ENCODE data around the gene IRAG1. TPM values are rescaled to one million over a fixed set of nuclear protein-coding genes. Genes with fewer than 3 reads are reported as not detected.
"Not testable (repeated sequence)": the region's sequence is repeated elsewhere in the genome, so short reads cannot be mapped to it uniquely, and the experiment has no call there.

The IRAG1 gene
- total RNA-seq, 2 donors from 2014 or later = 348 to 366 TPM

GRCh38 chr11:10716122-10716521, 22.6 kb upstream of the IRAG1 start:
- intact Hi-C loops (cut with DNase I) = no loop called here
- no peak for DNase-seq (ENCODE audit: low spot score)

- no peak for DNase-seq (ENCODE audit: low spot score)
- intact Hi-C loops (cut with DNase I) = no loop called here
Measured at GRCh38 chr11:10715571-10715970, 22.0 kb upstream of the IRAG1 start.

GRCh38 chr11:10709299-10710086, 15.9 kb upstream of the IRAG1 start:
- intact Hi-C loops (cut with DNase I) = no loop called here
- no peak for DNase-seq (ENCODE audit: low spot score)

GRCh38 chr11:10708131-10708530, 14.6 kb upstream of the IRAG1 start:
- intact Hi-C loops (cut with DNase I) = no loop called here
- DNase-seq (ENCODE audit: low spot score) = no peak

- no peak for DNase-seq (ENCODE audit: low spot score)
- intact Hi-C loops (cut with DNase I) = no loop called here
Measured at GRCh38 chr11:10701982-10702381, 8.4 kb upstream of the IRAG1 start.

GRCh38 chr11:10699072-10699471, 5.5 kb upstream of the IRAG1 start:
- intact Hi-C loops (cut with DNase I) = loop anchor here in 1 of 2 donors (2.0 kb wide), 1 partner anchor 28 kb away; no protein-coding TSS in a partner anchor
- no peak for DNase-seq (ENCODE audit: low spot score)

GRCh38 chr11:10697323-10697620, 3.7 kb upstream of the IRAG1 start:
- DNase-seq (ENCODE audit: low spot score) = no peak
- intact Hi-C loops (cut with DNase I) = no loop called here

- intact Hi-C loops (cut with DNase I) = no loop called here
- DNase-seq (ENCODE audit: low spot score) = peak; percentile 84
Measured at GRCh38 chr11:10696468-10697322, 3.1 kb upstream of the IRAG1 start.

GRCh38 chr11:10695833-10696232, 2.3 kb upstream of the IRAG1 start:
- no peak for DNase-seq (ENCODE audit: low spot score)
- intact Hi-C loops (cut with DNase I) = no loop called here

- intact Hi-C loops (cut with DNase I) = loop anchor here in 1 of 2 donors (5.0 kb wide), 1 partner anchor 67 kb away; no protein-coding TSS in a partner anchor
- DNase-seq (ENCODE audit: low spot score) = no peak
Measured at GRCh38 chr11:10694486-10695239, 1.1 kb upstream of the IRAG1 start.

GRCh38 chr11:10692531-10693115, 932 bp downstream of the IRAG1 start:
- no peak for DNase-seq (ENCODE audit: low spot score)
- intact Hi-C loops (cut with DNase I) = loop anchor here in 1 of 2 donors (5.0 kb wide), 1 partner anchor 65 kb away; no protein-coding TSS in a partner anchor

GRCh38 chr11:10688401-10688800, 5.2 kb downstream of the IRAG1 start:
- no peak for DNase-seq (ENCODE audit: low spot score)
- intact Hi-C loops (cut with DNase I) = no loop called here

GRCh38 chr11:10686311-10686710, 7.2 kb downstream of the IRAG1 start:
- intact Hi-C loops (cut with DNase I) = no loop called here

GRCh38 chr11:10683429-10683828, 10.1 kb downstream of the IRAG1 start:
- intact Hi-C loops (cut with DNase I) = no loop called here
- DNase-seq (ENCODE audit: low spot score) = no peak

More at GRCh38 chr11:10686311-10686710, 7.2 kb downstream of the IRAG1 start:
- DNase-seq (ENCODE audit: low spot score) = no peak

GRCh38 chr11:10680956-10681487, 12.5 kb downstream of the IRAG1 start:
- no peak for DNase-seq (ENCODE audit: low spot score)
- intact Hi-C loops (cut with DNase I) = no loop called here

- intact Hi-C loops (cut with DNase I); DNase-seq (ENCODE audit: low spot score): not testable (repeated sequence)
Measured at GRCh38 chr11:10680279-10680678, 13.3 kb downstream of the IRAG1 start.

- DNase-seq (ENCODE audit: low spot score) = no peak
- intact Hi-C loops (cut with DNase I) = no loop called here
Measured at GRCh38 chr11:10679644-10680043, 13.9 kb downstream of the IRAG1 start.

- intact Hi-C loops (cut with DNase I) = no loop called here
- DNase-seq (ENCODE audit: low spot score) = no peak
Measured at GRCh38 chr11:10678101-10678500, 15.5 kb downstream of the IRAG1 start.

- DNase-seq (ENCODE audit: low spot score) = no peak
- intact Hi-C loops (cut with DNase I) = no loop called here
Measured at GRCh38 chr11:10676919-10677318, 16.6 kb downstream of the IRAG1 start.
